ENCODE measurements around the gene ACE.
"Not testable (repeated sequence)": the region's sequence is repeated elsewhere in the genome, so short reads cannot be mapped to it uniquely, and the experiment has no call there.

ACE gene

DNA sequence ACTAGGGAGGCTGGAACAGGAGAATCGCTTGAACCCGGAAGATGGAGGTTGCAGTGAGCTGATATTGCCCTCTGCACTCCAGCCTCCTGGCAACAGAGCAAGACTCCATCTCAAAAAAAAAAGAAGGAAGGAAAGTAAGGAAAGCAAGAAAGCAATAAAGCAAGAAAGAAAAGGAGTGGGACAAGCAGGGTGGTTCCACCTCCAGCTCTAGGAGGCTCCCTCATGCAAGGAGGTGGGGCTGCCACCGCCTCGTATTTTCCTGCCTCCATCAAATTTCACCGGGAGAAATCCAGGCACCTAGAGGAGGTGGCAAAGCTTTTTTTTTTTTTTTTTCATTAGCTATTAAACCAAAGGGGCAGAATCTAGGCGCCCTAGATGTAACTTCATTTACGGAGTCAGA lies 31.8 kb upstream of the ACE start:
- DNase-seq: peak; percentile 11 to 56 (median 48)

- DNase-seq: peak; percentile 63 to 81 (median 78)
Observed at GRCh38 chr17:63445571-63445953, 31.3 kb upstream of the ACE start.

- DNase-seq: peak; percentile 72 to 89 (median 88)
Observed at GRCh38 chr17:63445954-63446752, 30.7 kb upstream of the ACE start, which contains the start of gene CYB561. Gene CYB561, minus strand, starts transcription at chr17:63446306. Its CDS starts 8,759 bp downstream, at chr17:63437547.

- DNase-seq: peak; percentile 29 to 90 (median 89)
Observed at GRCh38 chr17:63446753-63447470, 29.9 kb upstream of the ACE start.

- peak; percentile 22 to 84 (median 79) for DNase-seq
Observed at GRCh38 chr17:63447471-63448009, 29.3 kb upstream of the ACE start.

GRCh38 chr17:63448655-63449054 lies 28.2 kb upstream of the ACE start:
- DNase-seq: no peak

DNA sequence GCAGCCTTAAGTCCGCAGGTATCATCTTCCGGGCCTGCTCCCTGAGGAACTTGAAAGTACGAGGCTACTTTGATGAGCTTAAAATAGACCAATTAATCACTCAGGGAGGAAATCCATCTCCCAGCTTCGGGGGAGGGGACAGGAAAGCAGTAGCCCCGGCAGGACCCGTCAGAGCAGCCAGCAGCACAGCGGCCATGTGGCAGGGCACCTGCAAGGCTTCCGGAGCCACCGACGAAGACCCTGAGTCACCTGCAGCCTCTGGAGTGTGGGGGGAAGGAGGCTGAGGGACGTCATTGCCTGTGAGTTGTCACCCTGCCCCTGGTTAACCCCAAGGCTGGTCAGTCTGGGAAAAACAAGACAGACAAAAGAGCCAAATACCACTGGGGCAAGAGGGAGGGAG lies 26.3 kb upstream of the ACE start:
- peak in 2 of 3 experiments; percentile 15 to 30 for DNase-seq

DNA sequence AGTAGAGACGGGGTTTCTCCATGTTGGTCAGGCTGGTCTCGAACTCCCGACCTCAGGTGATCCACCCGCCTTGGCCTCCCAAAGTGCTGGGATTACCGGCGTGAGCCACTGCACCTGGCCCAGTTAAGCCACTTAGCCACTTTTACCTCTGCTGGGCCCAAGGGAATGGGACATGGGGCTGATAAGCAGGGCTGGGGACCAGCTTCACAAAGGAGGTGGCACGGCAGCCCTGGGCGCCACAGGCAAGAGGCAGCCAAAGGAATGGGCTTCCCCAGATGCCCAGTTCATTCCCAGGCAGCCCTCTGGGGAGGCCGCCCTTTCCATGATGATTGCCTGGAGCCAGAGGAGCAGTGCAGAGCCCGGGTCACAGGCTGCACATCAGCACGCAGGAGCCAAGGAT lies 25.7 kb upstream of the ACE start:
- DNase-seq: no peak

GRCh38 chr17:63452046-63452961 lies 24.6 kb upstream of the ACE start:
- DNase-seq: no peak

- DNase-seq: no peak
Observed at GRCh38 chr17:63452962-63453551, 23.8 kb upstream of the ACE start.

- not testable (repeated sequence) for DNase-seq
Observed at GRCh38 chr17:63454357-63454756, 22.5 kb upstream of the ACE start.

- DNase-seq: no peak
Observed at GRCh38 chr17:63454915-63455314, 21.9 kb upstream of the ACE start.

DNA sequence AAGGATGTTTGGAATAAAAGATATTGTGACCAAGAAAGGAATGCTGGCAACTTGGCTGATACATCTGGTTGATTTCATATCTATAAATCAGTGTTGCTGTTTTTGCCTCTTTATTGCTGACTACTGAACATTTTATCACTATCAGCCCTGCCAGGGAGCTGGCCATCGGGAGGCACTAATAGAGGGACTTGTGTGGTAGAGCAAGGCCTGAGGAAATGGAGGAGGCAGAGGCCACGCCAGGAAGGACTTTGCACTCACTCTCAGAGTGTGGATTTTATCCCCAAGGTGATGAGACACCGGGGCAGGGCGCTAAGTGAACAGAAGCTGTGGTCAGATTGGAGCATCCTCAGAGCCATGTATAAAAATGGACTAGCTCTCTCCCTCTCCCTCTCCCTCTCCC lies 21.4 kb upstream of the ACE start:
- DNase-seq: no peak

GRCh38 chr17:63458478-63458877 lies 18.4 kb upstream of the ACE start:
- DNase-seq: no peak

GRCh38 chr17:63460018-63460417 lies 16.8 kb upstream of the ACE start:
- DNase-seq: no peak

GRCh38 chr17:63463771-63464170 lies 13.1 kb upstream of the ACE start:
- no peak for DNase-seq

DNA sequence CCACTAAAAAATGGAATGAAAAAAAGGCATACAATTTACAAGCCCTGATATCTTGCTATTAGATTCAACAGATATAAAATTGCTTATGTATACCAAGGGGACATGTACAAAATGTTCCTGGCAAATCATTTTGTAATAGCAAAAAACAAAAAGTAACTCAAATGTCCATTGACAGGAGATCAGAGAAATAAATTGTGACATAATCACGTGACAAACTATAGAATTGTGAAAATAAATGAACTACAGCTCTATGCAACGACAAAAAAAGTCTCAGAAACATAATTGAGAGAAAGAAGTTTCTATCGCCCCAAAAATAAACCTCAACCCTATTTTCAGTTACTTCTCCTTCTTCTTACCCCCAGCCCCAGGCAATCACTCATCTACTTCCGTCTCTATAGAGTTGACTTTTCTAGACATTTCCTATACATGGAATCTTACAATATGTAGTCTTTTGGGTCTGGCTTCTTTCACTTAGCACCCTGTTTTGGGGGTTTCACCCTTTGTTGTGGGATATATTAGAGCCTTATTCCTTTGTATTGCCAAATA lies 12.1 kb upstream of the ACE start:
- DNase-seq: no peak

- not testable (repeated sequence) for DNase-seq
Observed at GRCh38 chr17:63468099-63468498, 8.8 kb upstream of the ACE start.

DNA sequence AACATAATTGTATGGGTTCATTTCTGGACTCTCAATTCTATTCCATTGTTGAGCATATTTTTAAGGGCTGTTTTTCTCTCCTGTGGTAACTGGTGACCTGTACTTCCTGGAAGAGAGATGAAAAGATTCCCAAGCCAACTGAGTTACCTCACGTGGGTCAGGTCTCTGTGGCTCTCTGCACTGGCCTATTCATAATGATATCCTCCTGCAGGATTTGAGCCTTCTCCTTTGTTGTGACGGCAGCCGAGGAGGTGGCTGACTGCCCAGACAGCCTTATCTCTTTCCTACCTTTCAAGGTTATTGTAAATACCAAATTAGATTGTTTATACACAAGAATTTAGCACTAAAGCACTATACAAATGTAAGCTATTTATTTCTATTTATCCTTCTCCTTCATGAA lies 2.7 kb upstream of the ACE start:
- DNase-seq: no peak

- peak in 1 of 3 experiments; percentile 8 for DNase-seq
Observed at GRCh38 chr17:63474586-63475460, 2.0 kb upstream of the ACE start.
